Measurements from ENCODE around the gene GRID2. TPM values are rescaled to one million over a fixed set of nuclear protein-coding genes. Genes with fewer than 3 reads are reported as not detected.

The GRID2 gene
- total and polyA plus RNA-seq, 9 of the 15 experiments (the other 6 are each of a cell fraction or from before 2014, with no cell fraction given): 0.04 TPM; not detected in 7

- no peak for TF ChIP-seq ZNF408 (CRISPR knock-in tag; IDR thresholded peaks at IDR 0.05; ENCODE audit: low read depth)
- TF ChIP-seq ZNF76 (CRISPR knock-in tag; IDR thresholded peaks at IDR 0.05; ENCODE audit: borderline replicate concordance): no peak
- TF ChIP-seq NBN (IDR thresholded peaks at IDR 0.05; ENCODE audit: low read depth): no peak
- TF ChIP-seq, protein P1, sequence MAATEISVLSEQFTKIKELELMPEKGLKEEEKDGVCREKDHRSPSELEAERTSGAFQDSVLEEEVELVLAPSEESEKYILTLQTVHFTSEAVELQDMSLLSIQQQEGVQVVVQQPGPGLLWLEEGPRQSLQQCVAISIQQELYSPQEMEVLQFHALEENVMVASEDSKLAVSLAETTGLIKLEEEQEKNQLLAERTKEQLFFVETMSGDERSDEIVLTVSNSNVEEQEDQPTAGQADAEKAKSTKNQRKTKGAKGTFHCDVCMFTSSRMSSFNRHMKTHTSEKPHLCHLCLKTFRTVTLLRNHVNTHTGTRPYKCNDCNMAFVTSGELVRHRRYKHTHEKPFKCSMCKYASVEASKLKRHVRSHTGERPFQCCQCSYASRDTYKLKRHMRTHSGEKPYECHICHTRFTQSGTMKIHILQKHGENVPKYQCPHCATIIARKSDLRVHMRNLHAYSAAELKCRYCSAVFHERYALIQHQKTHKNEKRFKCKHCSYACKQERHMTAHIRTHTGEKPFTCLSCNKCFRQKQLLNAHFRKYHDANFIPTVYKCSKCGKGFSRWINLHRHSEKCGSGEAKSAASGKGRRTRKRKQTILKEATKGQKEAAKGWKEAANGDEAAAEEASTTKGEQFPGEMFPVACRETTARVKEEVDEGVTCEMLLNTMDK (IDR thresholded peaks at IDR 0.05; ENCODE audit: borderline replicate concordance, insufficient read depth, low read depth, low read length, poor library complexity, severe bottlenecking): no peak
These were observed 4.1 kb downstream of the GRID2 start (continued) for GRCh38 chr4:92307866-92308265.

DNA sequence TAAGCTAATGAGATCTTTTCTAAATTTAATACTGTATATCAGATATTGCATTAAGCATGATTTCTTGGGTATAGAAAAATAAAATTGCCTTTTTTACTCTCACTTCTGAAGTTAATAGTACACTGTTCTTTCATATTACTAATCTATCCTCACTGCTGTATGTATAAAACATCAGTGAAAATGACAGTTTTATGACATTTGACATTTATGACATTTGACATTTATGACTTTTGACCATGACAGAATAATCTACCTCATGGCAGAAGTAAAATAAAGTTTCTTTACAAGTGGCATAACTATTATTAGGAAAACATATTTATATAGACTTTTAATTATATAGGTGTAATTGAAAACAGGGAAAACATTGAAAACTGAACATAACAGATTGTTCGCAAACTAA, 13.3 kb downstream of the GRID2 start:
- intact Hi-C loops (cut with micrococcal nuclease) (no loop called here), in situ Hi-C loops (cut with MboI) (no loop called here)
- no peaks in the 10 kb centered on the region for H3K9me1 ChIP-seq (ENCODE audit: control insufficient read depth, insufficient read depth, low read length)
- WGBS (ENCODE audit: insufficient coverage, low coverage, missing lambda C conversion rate): 0% methylated on average over 1 of the region's 1 CpG
- no peaks in the 10 kb centered on the region for H4K20me1 ChIP-seq (replicated peaks; ENCODE audit: control insufficient read depth, insufficient read depth, low read length)
- H3K27me3 ChIP-seq (ENCODE audit: control insufficient read depth in 2 of 2, insufficient read depth in 2 of 2, low read length in 2 of 2): no peaks in the 10 kb centered on the region
- H3K4me3 ChIP-seq: no peak overlapping the region
- no peak overlapping the region for H3K4me2 ChIP-seq (ENCODE audit: insufficient read depth, low read length)
- H3K4me1 ChIP-seq (replicated peaks in 1 of 2; ENCODE audit: control insufficient read depth in 2 of 2, insufficient read depth in 2 of 2, low read length in 2 of 2): no peaks in the 10 kb centered on the region
- no TSS peak for BruUV-seq (replicated peaks)
- CTCF ChIA-PET (ENCODE audit: low intra/inter-chr PET ratio): no interaction called here
- no peak overlapping the region for H3K27ac ChIP-seq (ENCODE audit: extremely low read depth, low read depth, low read length)
- no peak for FAIRE-seq
- H3K9ac ChIP-seq (ENCODE audit: insufficient read depth in 1 of 2, low read depth in 2 of 2, low read length in 2 of 2): no peak overlapping the region
- DNase-seq (ENCODE audit: extremely low read depth in 1 of 4, low spot score in 3 of 4): no peak
- no peak for ATAC-seq
- POLR2A ChIA-PET: interaction anchor here (0.6 kb wide), 1 partner anchor 63 kb away, joined by 3 read pairs; no protein-coding TSS in a partner anchor
- H3K79me2 ChIP-seq (ENCODE audit: control insufficient read depth, insufficient read depth, low read length): no peaks in the 10 kb centered on the region
- H3K9me3 ChIP-seq (replicated peaks; ENCODE audit: control insufficient read depth, insufficient read depth, low read depth, low read length): no peaks in the 10 kb centered on the region
- no peaks in the 10 kb centered on the region for H3K36me3 ChIP-seq (ENCODE audit: control insufficient read depth, insufficient read depth, low read length)
- TF ChIP-seq TAF9B (IDR thresholded peaks at IDR 0.05; ENCODE audit: partially characterized antibody) (no peak), NBN (IDR thresholded peaks at IDR 0.05; ENCODE audit: low read depth) (no peak), L3MBTL2 (IDR thresholded peaks at IDR 0.05) (no peak), RBFOX2 (IDR thresholded peaks at IDR 0.05; ENCODE audit: low read depth, low read length) (no peak), MIER1 (IDR thresholded peaks at IDR 0.05; ENCODE audit: low read depth) (no peak), KDM2B (CRISPR knock-in tag; IDR thresholded peaks at IDR 0.05) (no peak), RFX1 (IDR thresholded peaks at IDR 0.05) (no peak), ZNF717 (CRISPR knock-in tag; IDR thresholded peaks at IDR 0.05) (no peak)
- no peak overlapping the region for H2AFZ ChIP-seq (ENCODE audit: low read depth, low read length)
